Trophoblast cell (in vitro differentiated cells and primary cell): Measurements from ENCODE around the gene GNB5.
A peak's percentile ranks its signal among the peaks of the same experiment; 100 is the strongest.

Experiments
- DNase-seq, 2 donors: peaks; one replicate each; pipeline ENCODE4 v3.0.0-alpha.2; 2016
- H2AFZ ChIP-seq: 2 replicates; pipeline ENCODE4 v1.6.1; 2013; ENCODE audit warnings: low read length, moderate library complexity, mild to moderate bottlenecking; ENCODE audit not compliant: insufficient read depth, poor library complexity
- H2AK5ac ChIP-seq: 2 replicates; pipeline ENCODE4 v1.6.1; 2013; ENCODE audit warnings: mild to moderate bottlenecking, low read length
- H2BK120ac ChIP-seq: 2 replicates; pipeline ENCODE4 v1.6.1; 2013; ENCODE audit warnings: low read length, mild to moderate bottlenecking, moderate library complexity; ENCODE audit not compliant: insufficient read depth, poor library complexity
- H2BK12ac ChIP-seq: 2 replicates; pipeline ENCODE4 v1.6.1; 2013; ENCODE audit warnings: mild to moderate bottlenecking, low read length, moderate library complexity
- H2BK5ac ChIP-seq: 2 replicates; pipeline ENCODE4 v1.6.1; 2013; ENCODE audit warnings: low read length, low read depth, moderate library complexity, mild to moderate bottlenecking; ENCODE audit not compliant: poor library complexity
- H3K14ac ChIP-seq: 2 replicates; pipeline ENCODE4 v1.6.1; 2013; ENCODE audit warnings: mild to moderate bottlenecking, low read length
- H3K18ac ChIP-seq: 2 replicates; pipeline ENCODE4 v1.6.1; 2013; ENCODE audit warnings: mild to moderate bottlenecking, low read length
- H3K23ac ChIP-seq: 2 replicates; pipeline ENCODE4 v1.6.1; 2013; ENCODE audit warnings: low read length
- H3K27ac ChIP-seq: 2 replicates; pipeline ENCODE4 v1.5.1; 2013; ENCODE audit warnings: low read depth, mild to moderate bottlenecking, inconsistent platforms, low read length, moderate library complexity
- H3K27me3 ChIP-seq: 2 replicates; pipeline ENCODE4 v1.6.1; 2013; ENCODE audit warnings: inconsistent platforms, mild to moderate bottlenecking, low read length, moderate library complexity; ENCODE audit not compliant: insufficient read depth
- H3K36me3 ChIP-seq, 2 experiments: 1 replicate in 1 of 2; 2 replicates in 1 of 2; pipeline ENCODE4 v1.6.1; 2013; ENCODE audit warnings: low read length in 2 of 2, mild to moderate bottlenecking in 2 of 2, moderate library complexity in 1 of 2; ENCODE audit not compliant: insufficient read depth in 2 of 2, control insufficient read depth in 1 of 2
- H3K4ac ChIP-seq: 2 replicates; pipeline ENCODE4 v1.6.1; 2013; ENCODE audit warnings: low read depth, mild to moderate bottlenecking, low read length, moderate library complexity
- H3K4me1 ChIP-seq, 2 experiments: 1 replicate in 1 of 2; 2 replicates in 1 of 2; pipeline ENCODE4 v1.6.1; 2013; ENCODE audit warnings: low read length in 2 of 2, mild to moderate bottlenecking in 2 of 2, moderate library complexity in 1 of 2; ENCODE audit not compliant: insufficient read depth in 2 of 2, control insufficient read depth in 1 of 2
- H3K4me2 ChIP-seq: 2 replicates; pipeline ENCODE4 v1.6.1; 2013; ENCODE audit warnings: inconsistent platforms, mild to moderate bottlenecking, low read length, moderate library complexity
- H3K4me3 ChIP-seq: 2 replicates; pipeline ENCODE4 v1.5.1; 2013; ENCODE audit warnings: mild to moderate bottlenecking, low read depth, low read length, inconsistent platforms
- H3K79me1 ChIP-seq: one replicate; pipeline ENCODE4 v1.6.1; 2013; ENCODE audit warnings: low read length
- H3K79me2 ChIP-seq: 2 replicates; pipeline ENCODE4 v1.6.1; 2013; ENCODE audit warnings: low read length, mild to moderate bottlenecking; ENCODE audit not compliant: control insufficient read depth, insufficient read depth, poor library complexity
- H3K9ac ChIP-seq: 2 replicates; pipeline ENCODE4 v1.6.1; 2013; ENCODE audit warnings: mild to moderate bottlenecking, low read length
- H3K9me3 ChIP-seq: 2 replicates; pipeline ENCODE4 v1.6.1; 2013; ENCODE audit warnings: low read depth, mild to moderate bottlenecking, control low read depth, inconsistent platforms, low read length; ENCODE audit not compliant: insufficient read depth
- H4K12ac ChIP-seq: 2 replicates; pipeline ENCODE4 v1.6.1; 2013; ENCODE audit warnings: low read depth, mild to moderate bottlenecking, low read length, moderate library complexity
- H4K8ac ChIP-seq: 2 replicates; pipeline ENCODE4 v1.6.1; 2013; ENCODE audit warnings: low read depth, mild to moderate bottlenecking, low read length, moderate library complexity
- H4K91ac ChIP-seq: one replicate; pipeline ENCODE4 v1.6.1; 2013; ENCODE audit warnings: low read depth, mild to moderate bottlenecking, low read length, moderate library complexity
- whole genome bisulfite sequencing: extraction: QIAGEN DNeasy Blood & Tissue Kit; methylation state at CpG from one replicate; pipeline ENCODE4 v1.1.7; 2013; ENCODE audit warnings: missing lambda C conversion rate; ENCODE audit not compliant: insufficient read length, insufficient coverage; ENCODE audit errors: extremely low coverage; 5-methylcytosine and 5-hydroxymethylcytosine counted together

Gene GNB5

DNA sequence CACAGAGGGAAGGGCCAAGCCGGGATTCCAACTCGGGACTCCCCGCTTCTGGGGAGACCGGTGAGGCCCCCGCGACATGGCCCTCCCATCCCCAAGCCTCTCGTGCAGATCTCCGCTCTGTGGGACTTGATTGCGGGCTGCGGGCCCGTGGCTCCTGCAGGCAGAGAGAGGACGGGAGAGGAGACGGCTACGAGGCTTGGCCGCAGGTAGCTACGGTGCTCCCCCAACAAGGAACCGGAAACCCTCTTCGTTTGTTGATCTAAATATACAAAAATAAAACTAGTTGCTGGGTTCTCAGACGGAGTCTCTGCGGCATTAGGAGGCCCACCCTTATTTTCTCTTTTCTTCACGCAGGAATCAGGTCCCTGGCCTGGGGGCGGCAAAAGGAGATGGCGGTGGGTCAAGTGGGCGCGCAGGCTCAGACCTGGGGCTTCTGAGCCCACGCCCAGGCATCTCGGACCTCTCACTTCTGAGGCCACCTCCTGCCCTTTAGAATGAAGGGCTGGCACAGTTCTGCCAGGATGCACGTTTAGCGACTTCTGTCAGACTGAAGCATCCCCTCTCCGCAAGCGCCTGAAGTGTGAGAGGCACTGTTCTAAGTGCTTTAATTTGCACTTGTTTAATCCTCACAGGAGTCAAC is 10.9 kb downstream of the GNB5 start:
- no peak for DNase-seq
- Histone ChIP-seq H4K91ac (peak overlapping the region; percentile 7), H3K36me3 (no peaks in the 10 kb centered on the region), H2AFZ (peak overlapping the region; percentile 77), H3K18ac (no peak overlapping the region), H2BK120ac (no peak overlapping the region), H3K4me3 (peak overlapping the region; percentile 84), H4K12ac (no peak overlapping the region), H3K4me1 (peaks cover 2 to 3% of the 10 kb centered on the region in 2 experiments), H2AK5ac (no peak overlapping the region), H4K8ac (peak overlapping the region; percentile 68), H3K27ac (no peak overlapping the region), H3K9ac (no peak overlapping the region), H3K4ac (no peak overlapping the region), H3K14ac (no peak overlapping the region), H3K79me2 (peaks cover 2% of the 10 kb centered on the region), H3K79me1 (peaks cover 4% of the 10 kb centered on the region), H3K4me2 (peak overlapping the region; percentile 86), H2BK5ac (no peak overlapping the region), H3K9me3 (no peaks in the 10 kb centered on the region), H3K23ac (no peak overlapping the region), H2BK12ac (no peak overlapping the region), H3K27me3 (peaks cover 5% of the 10 kb centered on the region)
- WGBS, result no CpG with 5 or more reads among the region's 31 CpGs

DNA sequence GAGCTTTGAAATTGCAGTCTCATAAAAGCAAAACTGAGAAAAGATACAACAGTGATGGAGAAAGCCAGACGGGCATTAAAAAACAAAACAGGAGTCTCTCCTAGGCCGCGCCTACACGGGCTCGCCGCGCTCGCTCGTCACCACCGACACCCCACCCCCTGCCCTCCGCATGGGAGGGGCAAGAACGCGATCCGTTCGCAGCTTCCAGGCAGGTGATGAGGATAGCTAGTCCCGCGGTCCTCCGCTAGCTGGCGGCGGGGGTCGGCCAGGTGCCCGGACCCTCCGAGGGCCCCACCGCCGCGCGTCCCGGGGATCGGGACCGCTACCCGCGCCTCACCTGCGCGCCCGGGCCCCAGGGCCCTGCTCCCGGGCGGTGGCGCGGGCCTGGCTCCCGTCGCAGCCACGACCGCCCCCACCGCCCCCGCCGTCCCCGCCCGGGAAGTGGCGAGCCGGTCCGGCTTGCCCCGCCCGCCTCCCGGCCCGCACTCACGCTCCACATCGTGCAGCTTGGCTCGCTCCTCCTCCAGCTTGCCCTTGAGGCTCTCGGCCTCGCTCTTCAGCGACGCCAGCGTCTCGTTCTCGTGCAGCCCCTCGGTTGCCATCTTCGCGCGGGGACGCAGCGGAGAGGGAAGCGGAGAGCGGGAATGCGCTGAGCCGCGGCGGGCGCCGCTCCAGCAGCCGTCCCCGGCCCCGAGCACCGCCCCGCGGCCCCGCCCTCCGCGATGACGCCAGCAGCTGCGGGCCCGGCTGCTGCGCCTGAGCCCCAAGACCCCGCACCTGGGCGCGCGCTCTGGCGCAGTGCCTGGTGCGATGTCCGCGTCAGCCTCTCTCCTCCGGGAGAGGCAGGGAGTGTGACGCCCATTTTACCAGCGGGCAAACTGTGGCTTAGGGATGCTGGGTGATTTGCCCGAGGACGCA is 11.7 kb downstream of the GNB5 start:
- Histone ChIP-seq H3K23ac (no peak overlapping the region), H3K36me3 (no peaks in the 10 kb centered on the region), H4K12ac (peak overlapping the region; percentile 49), H3K4me3 (peak overlapping the region; percentile 84), H3K4ac (no peak overlapping the region), H3K9ac (no peak overlapping the region), H3K79me1 (peaks cover 4% of the 10 kb centered on the region), H3K27me3 (peaks cover 5% of the 10 kb centered on the region), H4K91ac (peak overlapping the region; percentile 7), H3K14ac (peak overlapping the region; percentile 30), H2BK120ac (no peak overlapping the region), H2AFZ (peak overlapping the region; percentile 77), H2BK12ac (no peak overlapping the region), H3K18ac (no peak overlapping the region), H3K4me2 (peak overlapping the region; percentile 86), H4K8ac (peak overlapping the region; percentile 68), H2AK5ac (no peak overlapping the region), H2BK5ac (no peak overlapping the region), H3K4me1 (peaks cover 2 to 3% of the 10 kb centered on the region in 2 experiments), H3K79me2 (peaks cover 2% of the 10 kb centered on the region), H3K9me3 (no peaks in the 10 kb centered on the region), H3K27ac (no peak overlapping the region)
- DNase-seq, result peak; percentile 82 to 85
- WGBS, result no CpG with 5 or more reads among the region's 105 CpGs

DNA sequence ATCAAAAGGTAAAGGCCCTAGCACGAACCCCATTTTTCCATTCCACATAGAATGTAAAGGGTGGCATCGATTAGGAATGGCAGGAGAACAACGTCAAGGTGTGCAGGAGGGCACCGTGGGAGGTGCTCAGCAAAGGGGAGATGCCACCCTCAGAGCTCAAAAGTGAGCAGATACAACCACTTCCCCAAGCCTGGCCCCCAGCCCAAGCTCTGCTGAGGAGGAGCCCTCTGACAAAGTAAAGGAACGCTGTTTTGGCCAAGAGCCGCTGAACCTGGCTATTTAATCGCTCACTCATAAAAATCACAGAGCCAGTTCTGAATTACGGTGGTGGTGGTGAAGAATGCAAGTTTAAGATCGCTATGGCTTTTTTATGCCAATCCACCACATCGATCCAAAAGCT is 12.4 kb downstream of the GNB5 start:
- H3K4me2 ChIP-seq, result peak overlapping the region; percentile 86
- H3K9me3 ChIP-seq, result no peaks in the 10 kb centered on the region
- H3K79me2 ChIP-seq, result peaks cover 2% of the 10 kb centered on the region
- H3K79me1 ChIP-seq, result peaks cover 4% of the 10 kb centered on the region
- no CpG with 5 or more reads among the region's 10 CpGs for WGBS
- H3K36me3 ChIP-seq, result no peaks in the 10 kb centered on the region
- H4K8ac ChIP-seq, result peak overlapping the region; percentile 48
- DNase-seq, result no peak
- peak overlapping the region; percentile 67 for H2AFZ ChIP-seq
- H3K23ac ChIP-seq, result no peak overlapping the region
- no peak overlapping the region for H2BK120ac ChIP-seq
- H3K4ac ChIP-seq, result no peak overlapping the region
- H3K27me3 ChIP-seq, result peaks cover 5% of the 10 kb centered on the region
- H2BK5ac ChIP-seq, result no peak overlapping the region
- peak overlapping the region; percentile 84 for H3K4me3 ChIP-seq
- no peak overlapping the region for H3K27ac ChIP-seq
- H2AK5ac ChIP-seq, result no peak overlapping the region
- no peak overlapping the region for H3K9ac ChIP-seq
- H3K18ac ChIP-seq, result no peak overlapping the region
- peaks cover 2 to 3% of the 10 kb centered on the region in 2 experiments for H3K4me1 ChIP-seq
- H4K91ac ChIP-seq, result no peak overlapping the region
- H3K14ac ChIP-seq, result no peak overlapping the region
- H2BK12ac ChIP-seq, result no peak overlapping the region
- no peak overlapping the region for H4K12ac ChIP-seq

GRCh38 chr15:52172869-52173268 is 18.3 kb downstream of the GNB5 start:
- H4K12ac ChIP-seq, result no peak overlapping the region
- H3K79me2 ChIP-seq, result no peaks in the 10 kb centered on the region
- H3K18ac ChIP-seq, result no peak overlapping the region
- no peak overlapping the region for H2BK5ac ChIP-seq
- H3K36me3 ChIP-seq, result no peaks in the 10 kb centered on the region
- no peak overlapping the region for H3K9ac ChIP-seq
- H3K27ac ChIP-seq, result no peak overlapping the region
- H2BK120ac ChIP-seq, result no peak overlapping the region
- no peak overlapping the region for H3K4ac ChIP-seq
- H3K79me1 ChIP-seq, result no peaks in the 10 kb centered on the region
- H3K4me2 ChIP-seq, result no peak overlapping the region
- no CpG with 5 or more reads among the region's 2 CpGs for WGBS
- no peak overlapping the region for H3K23ac ChIP-seq
- no peak overlapping the region for H2BK12ac ChIP-seq
- no peak overlapping the region for H4K91ac ChIP-seq
- no peak overlapping the region for H3K4me3 ChIP-seq
- no peak overlapping the region for H2AFZ ChIP-seq
- DNase-seq, result no peak
- no peak overlapping the region for H4K8ac ChIP-seq
- no peak overlapping the region for H2AK5ac ChIP-seq
- no peaks in the 10 kb centered on the region for H3K9me3 ChIP-seq
- no peaks in the 10 kb centered on the region for H3K4me1 ChIP-seq
- H3K14ac ChIP-seq, result no peak overlapping the region
- no peaks in the 10 kb centered on the region for H3K27me3 ChIP-seq
